DLD1 (cell line): ENCODE results near the gene SLAMF9.

Source experiments
- in situ Hi-C: cut with HindIII; loops from 2 replicates; pipeline ENCODE4 v1.10.0; 2017; ENCODE audit warnings: low sequenced_read_pairs

SLAMF9 gene

DNA sequence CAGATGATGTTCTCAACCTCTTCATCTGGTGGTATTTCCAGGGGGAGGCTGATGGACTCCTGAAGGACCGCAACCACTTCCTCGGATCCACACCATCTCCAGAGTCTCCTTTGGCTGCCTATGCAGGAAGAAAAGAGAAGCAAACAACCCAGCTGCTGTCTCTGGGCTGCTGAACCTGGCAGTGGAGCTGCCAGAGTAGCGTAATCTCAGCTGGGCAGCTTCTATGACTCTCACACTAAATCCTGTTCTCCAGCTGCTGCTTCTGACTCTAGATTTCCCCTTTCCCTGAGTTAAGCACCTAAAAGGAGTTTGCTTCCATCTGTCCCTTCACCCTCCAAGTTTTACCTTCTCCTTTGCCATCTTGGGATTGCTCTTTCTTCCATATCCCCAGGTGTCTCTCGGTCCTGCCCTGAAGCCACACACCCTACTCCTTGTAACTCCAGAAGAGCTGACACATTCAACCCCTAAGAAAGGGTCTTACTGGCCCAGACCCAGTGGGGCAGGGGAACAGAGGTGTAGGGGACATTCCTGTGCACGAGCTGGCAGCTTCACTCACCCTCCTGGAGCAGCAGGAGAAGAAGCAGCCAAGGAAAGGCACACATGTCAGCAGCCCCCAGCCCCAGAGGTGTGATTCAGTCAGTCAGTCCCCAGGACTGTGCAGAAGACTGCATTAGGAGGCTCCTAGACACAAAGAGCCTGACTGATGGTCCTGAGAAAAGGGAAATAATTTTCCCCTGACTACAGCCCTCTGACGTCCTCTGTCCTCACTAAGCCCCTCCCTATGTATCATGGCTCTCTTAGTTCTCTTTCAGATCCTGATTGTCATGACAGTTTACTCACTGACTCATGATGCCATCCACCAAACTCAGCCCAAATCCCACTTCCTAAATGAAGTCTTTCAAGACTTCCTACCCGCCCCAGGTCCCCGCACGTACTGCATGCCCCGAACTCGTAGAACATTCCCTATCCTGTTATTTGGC, at the start of gene SLAMF9:
Gene SLAMF9, minus strand, starts transcription at position 702 of the 980 bp plus-strand sequence. Its CDS starts 100 bp downstream, at position 602.
- in situ Hi-C loops, result no loop called here

DNA sequence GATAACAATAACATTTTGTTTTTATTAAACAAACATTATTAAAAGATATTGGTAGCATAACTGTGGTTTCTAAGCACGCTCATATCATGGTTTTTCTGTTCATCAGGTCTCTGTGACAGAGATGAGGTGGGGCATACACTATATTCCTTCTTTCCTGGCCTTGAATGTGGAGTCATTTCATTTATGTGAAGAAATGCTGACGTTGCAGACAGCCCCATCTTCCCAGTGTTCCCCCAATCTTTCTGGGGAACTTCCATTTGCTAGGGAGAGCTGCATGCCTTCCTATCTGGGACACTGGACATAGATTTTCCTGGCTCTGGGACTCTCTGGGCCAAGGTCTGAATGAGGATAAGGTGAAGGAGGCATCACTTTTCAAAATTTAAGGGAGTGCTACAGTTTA, 47.4 kb upstream of the SLAMF9 start:
- in situ Hi-C loops, result no loop called here

GRCh38 chr1:159999204-159999603, 45.2 kb upstream of the SLAMF9 start:
- in situ Hi-C loops, result no loop called here

DNA sequence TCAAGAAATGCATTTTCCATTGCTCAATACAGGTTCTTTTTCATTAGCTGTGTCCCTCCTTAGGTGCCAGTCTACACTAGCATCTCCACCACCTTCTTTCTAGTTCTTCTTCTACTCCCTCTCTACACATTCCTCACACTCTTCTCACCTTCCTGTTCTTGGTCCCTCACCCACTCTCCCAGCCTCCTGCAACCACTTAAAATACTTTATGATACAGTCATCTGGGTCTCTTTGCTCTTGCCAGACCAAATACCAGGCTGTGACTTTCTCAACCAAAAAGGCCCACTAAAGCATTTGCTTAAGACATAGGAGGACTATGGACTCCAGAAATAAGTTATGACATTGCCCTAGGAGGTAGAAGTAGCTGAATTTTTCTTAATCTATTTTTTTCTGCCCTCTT, 42.6 kb upstream of the SLAMF9 start:
- in situ Hi-C loops, result no loop called here

GRCh38 chr1:159994896-159995295, 40.9 kb upstream of the SLAMF9 start:
- in situ Hi-C loops, result no loop called here

DNA sequence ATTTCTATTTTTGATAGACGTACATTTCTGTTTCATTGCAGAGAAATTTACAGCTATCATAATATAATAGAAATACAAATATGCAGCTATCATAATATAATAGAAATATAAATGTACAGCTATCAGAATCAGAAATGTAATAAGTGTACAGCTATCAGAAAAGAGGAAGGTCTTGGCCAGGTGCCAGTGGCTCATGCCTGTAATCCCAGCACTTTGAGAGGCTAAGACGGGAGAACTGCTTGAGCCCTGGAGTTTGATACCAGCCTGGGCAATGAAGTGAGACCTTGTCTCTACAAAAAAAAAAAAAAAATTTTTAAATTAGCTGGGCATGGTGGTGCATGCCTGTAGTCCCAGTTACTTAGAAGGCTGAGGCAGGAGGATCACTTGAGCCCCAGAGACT, 39.9 kb upstream of the SLAMF9 start:
- in situ Hi-C loops, result no loop called here

DNA sequence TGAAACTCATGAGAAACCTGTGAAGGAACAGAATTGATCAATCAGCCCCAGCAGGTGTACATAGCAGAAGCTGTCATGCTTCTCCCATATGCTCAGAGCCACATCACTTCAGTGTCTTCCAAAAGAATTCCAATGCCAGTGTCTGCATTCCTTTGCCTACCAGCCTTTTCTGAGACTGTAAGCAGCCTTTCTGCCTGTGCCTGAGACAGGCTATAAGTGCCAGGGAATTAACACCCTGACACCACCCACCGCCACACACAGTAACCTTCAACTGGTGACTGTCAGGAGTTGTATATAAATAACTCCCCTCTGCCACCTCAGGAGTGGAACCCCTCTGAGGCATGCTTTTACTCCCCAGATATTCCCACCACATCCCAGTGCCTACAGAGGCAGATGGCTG, 38.1 kb upstream of the SLAMF9 start:
- in situ Hi-C loops, result no loop called here

- in situ Hi-C loops, result no loop called here
Observed at GRCh38 chr1:159991513-159991912, 37.5 kb upstream of the SLAMF9 start.

GRCh38 chr1:159990005-159990404, 36.0 kb upstream of the SLAMF9 start:
- in situ Hi-C loops, result no loop called here

- in situ Hi-C loops, result no loop called here
Observed at GRCh38 chr1:159989581-159989980, 35.5 kb upstream of the SLAMF9 start.

DNA sequence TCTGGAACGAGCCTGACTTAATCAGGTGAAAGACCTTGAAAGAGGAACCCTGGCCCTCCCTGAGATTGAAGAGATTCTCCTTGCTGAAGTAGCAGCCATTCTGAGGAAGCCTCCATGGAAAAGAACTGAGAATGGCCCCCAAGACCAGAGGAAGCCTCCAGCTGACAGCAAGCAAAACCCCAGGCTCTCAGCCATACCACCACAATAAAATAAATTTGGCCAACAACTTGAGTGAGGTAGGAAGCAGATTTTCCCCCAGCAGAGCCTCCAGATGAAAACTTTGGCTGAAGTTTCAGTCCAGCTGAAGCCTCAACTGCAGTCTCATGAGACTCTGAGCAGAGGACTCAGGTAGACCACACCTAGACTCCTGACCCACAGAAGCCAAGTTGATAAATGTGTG, 34.0 kb upstream of the SLAMF9 start:
- in situ Hi-C loops, result no loop called here

GRCh38 chr1:159987186-159987585, 33.1 kb upstream of the SLAMF9 start:
- in situ Hi-C loops, result no loop called here

DNA sequence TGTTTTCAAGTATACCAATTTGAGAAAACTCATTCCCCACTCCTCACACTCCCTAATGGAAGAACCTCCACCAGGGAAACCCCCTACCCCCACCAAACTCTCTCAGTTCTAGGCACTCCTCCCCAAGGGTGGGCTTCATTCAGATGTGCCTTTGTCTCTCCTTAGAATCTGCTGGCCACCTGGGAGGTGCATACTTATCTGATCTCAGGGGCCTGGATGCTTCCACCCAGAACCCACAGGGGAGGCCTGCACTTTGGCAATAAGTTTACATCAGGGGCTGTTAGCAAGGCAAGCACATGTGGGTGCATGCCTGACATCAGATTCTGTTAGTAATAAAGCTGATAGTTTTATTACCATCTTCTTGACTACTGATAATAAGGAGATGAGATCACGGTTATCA, 32.5 kb upstream of the SLAMF9 start:
- in situ Hi-C loops, result no loop called here

GRCh38 chr1:159986093-159986492, 32.1 kb upstream of the SLAMF9 start:
- in situ Hi-C loops, result no loop called here

DNA sequence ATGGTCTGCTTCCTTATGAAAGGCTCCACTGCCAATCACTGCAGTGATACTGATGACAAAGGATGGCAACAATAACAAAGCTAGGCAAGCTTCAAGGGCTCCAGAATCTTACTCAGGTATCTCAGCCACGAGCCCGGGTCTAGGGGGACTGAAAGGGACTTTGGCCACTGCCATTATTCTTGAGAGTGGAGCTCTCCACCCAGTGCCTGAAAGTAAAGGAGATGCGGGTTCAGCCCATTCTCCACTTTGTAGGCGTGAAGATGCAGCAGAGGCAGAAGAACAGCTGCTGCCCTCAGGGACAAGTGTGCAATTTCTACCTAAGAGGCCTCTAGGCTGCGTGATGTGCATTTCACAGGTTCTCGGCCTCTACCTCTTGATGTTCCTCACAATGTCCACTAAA, 31.4 kb upstream of the SLAMF9 start:
- in situ Hi-C loops, result no loop called here

GRCh38 chr1:159983681-159984080, 29.6 kb upstream of the SLAMF9 start:
- in situ Hi-C loops, result no loop called here

DNA sequence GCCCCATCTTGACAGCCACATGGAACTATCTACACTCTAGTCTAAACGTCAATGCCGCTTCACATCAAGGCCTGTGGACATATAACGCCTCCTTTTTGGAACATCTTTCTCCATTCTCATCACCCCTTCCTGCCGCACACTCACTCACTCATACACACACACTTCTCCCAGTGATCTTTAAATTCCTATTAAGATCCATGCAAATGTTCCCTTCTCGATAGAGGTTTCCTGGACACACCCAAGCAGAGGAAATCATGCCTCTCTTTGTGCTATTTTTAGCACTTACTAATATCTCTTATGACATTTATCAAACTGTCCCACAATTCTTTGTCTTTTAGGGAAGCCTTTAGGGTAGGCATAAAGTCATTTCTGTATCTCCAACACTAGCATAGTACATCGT, 28.2 kb upstream of the SLAMF9 start:
- in situ Hi-C loops, result no loop called here

- in situ Hi-C loops, result no loop called here
Observed at GRCh38 chr1:159981351-159982055, 27.5 kb upstream of the SLAMF9 start.

GRCh38 chr1:159980786-159981185, 26.7 kb upstream of the SLAMF9 start:
- in situ Hi-C loops, result no loop called here

GRCh38 chr1:159980076-159980475, 26.0 kb upstream of the SLAMF9 start:
- in situ Hi-C loops, result no loop called here

GRCh38 chr1:159979257-159979656, 25.2 kb upstream of the SLAMF9 start:
- in situ Hi-C loops, result no loop called here

DNA sequence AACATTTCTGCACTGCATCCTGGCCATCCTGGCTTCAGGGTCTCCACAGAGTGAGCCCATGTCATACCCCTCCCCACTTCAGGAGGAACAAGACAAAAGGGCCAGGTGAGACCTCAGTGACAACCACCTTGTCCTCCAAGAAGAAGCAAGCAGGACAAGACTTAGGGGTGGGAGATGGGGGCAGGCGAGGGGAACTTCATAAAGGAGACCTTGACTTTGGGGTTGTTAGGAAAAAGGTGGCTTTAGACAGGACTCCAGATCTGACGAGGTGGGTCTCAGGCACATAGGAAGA, 24.0 kb upstream of the SLAMF9 start:
- in situ Hi-C loops, result no loop called here
